COR-L47 (cell line): Measurements from ENCODE around the gene FBXO2.

ENCODE experiments used
- DNase-seq: peaks from one replicate; lab custom pipeline; 2025; lab: John Stamatoyannopoulos, UW

The FBXO2 gene

DNA sequence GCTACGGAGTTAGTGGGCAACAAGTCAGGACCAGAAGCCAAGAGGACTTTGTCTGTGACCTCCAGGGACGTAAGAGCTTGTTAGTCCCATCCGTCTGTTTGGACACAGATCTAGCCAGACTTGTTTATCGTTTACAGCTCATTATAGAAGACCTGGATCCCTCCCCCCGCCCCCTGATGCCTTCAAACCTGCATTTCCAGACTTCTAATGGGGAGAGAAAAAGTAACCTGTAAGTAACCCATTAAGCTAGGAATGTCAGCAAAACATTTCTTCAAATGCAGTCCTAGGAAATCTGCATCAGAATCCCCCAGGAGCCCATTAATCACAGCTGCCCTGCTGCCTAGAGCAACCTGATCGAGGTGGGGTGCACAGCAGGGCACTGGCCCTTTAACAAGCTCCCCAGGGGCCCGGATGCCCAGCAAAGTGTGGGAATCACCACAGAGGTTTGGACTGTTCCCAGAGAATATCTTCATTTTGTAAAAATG, 28.1 kb upstream of the FBXO2 start:
- DNase-seq, result no peak

DNA sequence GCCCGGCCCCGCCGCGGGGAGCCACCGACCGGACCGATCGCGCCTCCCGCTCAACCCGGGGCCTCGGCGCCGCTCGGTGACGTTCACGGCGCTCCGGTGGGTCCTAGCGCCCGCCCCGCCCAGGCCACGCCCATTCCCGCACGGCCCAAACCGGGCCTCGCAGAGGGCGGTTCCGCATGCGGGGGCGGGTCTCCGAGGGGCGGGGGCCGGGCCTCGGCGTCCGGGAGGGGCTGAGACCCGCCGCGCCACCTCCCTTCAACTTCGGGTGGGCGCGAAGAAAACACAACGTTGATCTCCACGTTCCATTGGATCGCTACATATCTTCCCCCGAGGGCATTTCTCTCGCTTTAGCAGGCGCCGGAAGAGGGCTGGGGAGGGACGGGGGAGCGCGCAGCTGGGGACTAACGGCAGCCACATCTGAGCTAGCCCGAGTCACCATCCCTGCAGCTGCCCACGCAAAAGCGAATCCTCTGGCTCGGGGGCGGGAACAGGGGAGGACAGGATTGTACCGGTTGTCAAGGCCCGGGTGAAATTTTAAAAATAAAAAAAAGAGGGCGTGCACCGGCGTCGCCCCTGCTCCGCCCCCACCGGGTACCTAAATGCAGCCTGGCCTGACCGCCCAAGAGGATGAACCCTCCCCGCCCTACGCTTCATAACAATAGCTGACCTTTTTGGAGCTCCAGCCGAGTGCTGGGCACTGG, 27.0 kb upstream of the FBXO2 start, which contains the start of gene MAD2L2:
Gene MAD2L2 (minus strand): TSS at position 78 of the 701 bp plus-strand sequence. CDS start 547 bp downstream, outside the sequence.
- peak; percentile 93 for DNase-seq

DNA sequence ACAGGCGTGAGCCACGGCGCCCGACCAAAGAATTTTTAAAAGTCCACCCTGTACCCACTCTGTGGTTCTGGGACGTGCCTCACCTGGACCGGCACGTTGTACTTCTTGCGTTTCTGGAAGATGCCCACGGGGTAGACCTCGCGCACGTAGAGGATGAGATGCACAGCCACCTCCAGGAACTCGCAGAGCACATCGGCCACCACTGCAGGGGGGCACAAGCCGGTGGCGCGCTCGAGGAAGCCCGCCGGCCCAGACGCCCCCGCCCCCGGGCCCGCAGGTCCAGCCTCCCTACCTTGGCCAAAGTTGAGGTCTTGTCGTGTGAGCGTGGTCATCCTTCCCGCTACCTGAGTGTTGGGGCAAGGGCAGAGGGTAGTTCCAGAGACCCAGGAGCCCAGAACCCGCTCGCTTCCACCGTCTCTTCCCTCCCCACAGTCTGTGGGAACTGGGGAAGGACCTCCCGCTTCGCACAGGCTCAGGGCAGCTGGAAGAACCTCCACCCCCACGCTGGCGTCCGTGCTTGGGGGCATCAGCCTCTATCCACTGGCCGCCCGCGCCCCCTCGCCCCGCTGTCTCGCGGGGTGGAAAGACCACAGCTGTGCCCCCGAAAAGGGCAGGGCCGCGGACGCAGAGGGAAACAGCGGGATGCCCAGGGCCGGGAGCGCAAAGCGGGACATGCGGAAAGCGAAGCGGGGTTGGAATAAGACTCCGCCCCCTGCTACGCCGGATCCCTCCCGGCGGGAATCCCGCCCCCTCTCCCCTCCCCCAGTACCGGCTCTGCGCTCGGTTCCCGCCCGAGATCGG, 26.2 kb upstream of the FBXO2 start:
- DNase-seq, result peak; percentile 59

DNA sequence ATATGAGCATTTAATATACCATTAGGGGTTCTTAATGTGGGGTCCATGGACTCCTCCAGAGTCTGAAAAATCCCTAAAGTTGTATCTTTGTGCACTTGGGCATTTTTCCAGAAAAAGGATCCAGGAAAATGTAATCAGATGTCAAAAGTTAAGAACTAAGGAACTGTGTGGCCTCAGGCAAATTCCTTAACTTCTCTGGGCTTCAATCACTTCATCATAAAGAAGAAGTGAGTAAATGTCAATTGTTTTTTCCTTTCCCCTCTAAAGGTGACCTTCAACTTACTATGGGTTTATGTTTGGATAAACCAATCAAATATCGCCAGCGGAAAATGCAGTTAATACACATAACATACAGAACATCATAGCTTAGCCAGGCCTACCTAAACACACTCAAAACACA, 24.2 kb upstream of the FBXO2 start:
- DNase-seq, result no peak

DNA sequence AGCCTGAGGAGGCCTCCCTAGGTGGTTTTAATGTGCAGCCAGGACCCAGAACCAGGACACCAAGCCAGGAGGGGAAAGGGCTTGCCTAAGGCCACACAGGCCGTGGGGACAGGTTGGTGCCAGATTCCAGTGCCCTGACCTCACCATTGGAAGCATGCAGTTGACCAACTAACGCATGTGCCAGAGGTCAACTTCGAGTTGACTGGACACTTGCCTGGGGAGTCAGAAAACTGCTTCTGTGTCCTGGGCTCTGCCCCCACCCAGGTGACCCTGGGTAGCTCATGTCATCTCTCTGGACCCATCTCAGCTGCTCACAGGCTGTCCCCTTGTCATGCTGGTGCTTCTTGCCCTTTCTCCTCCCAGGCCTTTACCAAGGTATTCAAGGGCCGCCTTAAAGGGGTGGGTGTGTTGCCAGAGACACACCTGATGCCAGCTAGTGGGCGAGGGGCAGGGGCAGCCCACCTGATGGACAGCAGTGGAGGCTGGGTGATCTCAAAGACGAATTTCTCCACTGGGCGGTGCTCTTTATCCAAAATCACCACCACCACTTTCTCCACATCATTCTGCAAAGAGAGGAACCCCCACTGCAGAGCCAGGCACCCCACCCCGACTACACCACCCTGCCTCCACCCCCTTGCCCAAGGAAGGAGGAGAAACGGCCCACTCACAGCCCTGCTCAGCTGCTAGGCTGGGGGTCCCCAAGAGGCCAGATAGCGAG, 22.3 kb upstream of the FBXO2 start:
- no peak for DNase-seq

DNA sequence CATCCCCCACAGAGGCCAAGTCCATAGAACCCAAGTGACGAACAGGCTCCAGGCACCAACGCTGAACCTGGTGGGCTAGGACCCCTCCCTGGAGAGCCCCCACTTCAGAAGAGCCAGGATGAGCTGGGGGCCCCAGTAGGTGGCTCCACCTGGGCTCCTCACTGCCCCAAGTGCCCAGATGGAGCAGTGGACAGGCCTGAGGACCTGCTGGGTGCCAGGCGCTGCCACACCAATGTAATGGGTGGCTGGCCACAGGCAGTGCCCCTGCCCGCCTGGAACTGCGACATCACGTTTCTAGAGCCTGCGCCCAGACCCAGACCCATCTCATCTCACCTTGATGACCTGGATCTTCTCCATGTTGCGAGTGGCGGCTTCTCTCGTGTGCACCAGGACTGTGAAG, 21.1 kb upstream of the FBXO2 start:
- no peak for DNase-seq

DNA sequence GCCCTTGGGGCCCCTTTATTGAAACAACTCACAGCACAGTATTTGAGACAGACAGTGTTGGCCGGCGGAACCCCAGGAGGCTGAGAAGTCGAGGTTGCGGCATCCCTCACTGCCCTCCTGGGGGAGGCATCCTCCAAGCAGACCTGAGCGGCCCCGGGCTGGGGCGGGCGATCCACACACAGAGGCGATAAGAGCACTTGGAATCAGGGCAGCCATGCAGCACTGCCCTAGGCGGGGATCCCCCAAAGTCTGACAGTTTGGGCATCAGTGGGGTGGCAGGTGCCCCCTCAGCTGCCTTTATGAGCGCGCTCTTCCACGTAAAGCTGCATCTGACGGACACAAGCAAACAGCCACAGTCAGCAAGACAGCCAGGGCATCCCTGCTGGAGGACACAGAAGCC, 20.3 kb upstream of the FBXO2 start:
- DNase-seq, result no peak

DNA sequence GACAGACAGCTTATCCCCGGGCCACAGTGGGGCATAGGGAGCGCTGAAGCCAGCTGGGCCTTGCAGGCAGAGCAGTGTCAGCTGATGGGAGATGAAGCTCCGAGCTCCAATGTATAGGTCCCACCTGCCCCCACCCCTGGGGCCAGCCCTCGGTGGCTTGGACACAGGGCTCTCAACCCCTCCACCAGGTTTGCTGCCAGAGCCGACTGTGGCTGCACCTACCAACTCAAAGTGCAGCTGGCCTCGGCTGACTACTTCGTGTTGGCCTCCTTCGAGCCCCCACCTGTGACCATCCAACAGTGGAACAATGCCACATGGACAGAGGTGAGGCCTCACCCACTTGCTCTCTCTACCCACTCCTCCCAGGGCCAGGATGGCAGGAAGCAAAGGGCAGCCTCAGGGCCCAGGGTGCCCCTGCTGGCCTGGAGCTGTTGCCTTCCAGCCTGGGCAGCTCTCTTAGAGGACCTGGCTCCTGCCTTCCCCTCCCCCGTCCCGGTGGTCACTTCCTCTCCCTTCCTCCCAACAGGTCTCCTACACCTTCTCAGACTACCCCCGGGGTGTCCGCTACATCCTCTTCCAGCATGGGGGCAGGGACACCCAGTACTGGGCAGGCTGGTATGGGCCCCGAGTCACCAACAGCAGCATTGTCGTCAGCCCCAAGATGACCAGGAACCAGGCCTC, 19.0 kb upstream of the FBXO2 start:
- DNase-seq, result no peak

DNA sequence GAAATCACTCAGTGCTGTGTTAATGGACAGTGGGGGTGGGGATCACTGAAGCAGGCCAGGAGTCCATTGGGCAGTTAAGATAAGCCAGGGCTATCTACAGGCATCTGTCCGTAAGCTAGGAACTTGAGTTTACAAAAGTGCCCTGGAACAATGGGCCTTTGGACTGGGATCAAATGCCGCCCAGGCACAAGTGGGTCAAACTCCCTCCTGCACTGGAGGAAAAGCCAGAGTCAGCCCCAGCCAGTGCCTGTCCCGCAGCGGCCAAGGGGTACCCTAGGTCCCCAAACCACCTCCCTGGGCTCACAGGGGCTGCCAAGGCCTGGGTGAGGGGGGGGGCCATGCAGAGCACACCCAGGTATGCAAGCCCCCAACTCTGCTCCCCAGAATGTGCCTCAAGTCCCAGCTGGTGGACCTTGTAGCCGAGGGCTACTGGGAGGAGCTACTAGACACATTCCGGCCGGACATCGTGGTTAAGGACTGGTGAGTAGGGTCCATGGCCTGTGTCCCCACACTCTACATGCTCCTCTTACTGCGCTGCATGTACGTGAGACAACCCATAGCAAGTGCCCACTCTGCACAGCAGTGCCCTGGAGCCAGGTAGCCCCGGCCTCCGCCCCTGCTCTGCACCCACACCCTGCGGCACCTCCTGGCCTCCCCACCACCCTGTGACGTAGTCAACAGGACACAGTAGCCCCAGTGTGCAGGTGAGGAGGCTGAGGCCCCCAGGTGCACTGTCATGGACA, 17.5 kb upstream of the FBXO2 start:
- DNase-seq, result no peak

DNA sequence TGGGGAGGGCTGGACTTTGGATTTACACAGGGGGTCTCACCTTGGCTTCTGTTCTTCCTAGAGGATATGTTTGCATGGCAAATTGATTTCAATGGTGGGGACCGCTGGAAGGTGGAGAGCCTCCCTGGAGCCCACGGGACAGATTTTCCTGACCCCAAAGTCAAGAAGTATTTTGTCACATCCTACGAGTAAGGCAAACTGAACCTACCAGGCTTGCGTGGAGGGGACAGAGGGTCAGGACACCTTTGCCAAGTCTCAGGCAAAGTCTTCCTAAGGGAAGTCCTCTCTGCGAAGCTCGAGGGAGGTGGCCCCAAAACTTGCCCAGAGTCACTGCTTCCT, 16.9 kb upstream of the FBXO2 start:
- DNase-seq, result no peak

DNA sequence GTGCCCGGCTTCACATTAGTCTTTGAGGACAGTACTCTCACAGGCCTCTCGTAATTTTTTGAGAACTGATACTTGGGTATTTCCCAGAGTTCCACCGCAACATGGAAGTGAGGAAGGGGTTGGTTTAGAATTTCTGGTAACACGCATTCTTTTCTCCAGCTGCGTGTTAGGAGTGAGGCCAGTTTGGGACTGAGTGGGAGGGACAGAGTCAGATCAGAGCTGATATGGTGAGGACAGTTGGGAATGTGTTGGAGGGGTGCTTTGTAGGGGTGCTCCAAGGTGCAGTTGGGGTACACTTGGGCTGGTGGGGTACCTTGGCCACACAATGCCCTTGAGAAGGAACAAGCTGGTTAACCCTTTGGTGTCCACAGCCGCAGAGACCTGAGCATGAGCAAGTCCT, 16.5 kb upstream of the FBXO2 start:
- DNase-seq, result no peak

DNA sequence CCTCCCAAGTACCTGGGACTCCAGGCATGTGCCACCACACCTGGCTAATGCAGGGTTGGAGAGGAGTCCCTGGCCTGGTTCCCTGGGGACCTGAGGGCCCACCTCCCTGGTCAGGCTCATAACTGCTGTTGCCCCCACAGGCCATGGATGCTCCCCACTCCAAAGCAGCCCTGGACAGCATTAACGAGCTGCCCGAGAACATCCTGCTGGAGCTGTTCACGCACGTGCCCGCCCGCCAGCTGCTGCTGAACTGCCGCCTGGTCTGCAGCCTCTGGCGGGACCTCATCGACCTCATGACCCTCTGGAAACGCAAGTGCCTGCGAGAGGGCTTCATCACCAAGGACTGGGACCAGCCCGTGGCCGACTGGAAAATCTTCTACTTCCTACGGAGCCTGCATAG, 14.3 kb upstream of the FBXO2 start:
- DNase-seq, result no peak

DNA sequence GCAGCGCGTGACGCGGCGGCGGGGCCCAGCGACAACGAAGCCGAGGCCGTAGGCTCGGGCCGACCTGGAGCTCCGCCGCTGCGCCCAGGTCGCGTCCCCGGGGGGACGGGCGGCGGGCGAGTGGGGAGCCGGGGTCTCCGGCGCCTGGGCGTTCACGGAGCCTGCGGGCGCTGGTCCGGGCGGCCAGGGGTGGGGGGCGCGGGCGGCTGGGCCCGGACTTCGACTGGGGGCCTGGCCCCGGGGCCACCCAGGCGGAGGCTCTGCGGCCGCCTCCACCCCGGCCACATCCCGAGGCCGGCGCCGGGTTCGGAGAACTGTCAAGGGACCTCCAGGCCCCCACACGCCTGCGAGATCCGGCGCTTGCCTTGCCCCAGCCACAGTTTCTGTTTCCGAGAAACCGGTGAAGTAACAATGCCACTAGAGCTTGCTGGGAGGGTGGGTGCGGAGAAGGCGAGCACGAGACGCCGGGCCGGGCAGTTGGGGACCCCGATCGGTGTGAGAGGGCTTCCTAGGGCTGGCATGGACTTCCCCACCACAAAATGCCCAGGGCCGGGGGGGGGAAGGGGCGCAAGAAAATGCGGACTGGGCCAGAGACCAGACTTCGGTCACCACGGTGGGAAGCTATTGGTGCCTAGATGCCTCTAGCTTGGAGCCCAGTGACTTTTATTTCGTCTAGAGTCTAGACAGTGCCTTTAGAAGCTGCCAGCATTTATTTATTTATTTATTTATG, 10.3 kb upstream of the FBXO2 start:
- no peak for DNase-seq

DNA sequence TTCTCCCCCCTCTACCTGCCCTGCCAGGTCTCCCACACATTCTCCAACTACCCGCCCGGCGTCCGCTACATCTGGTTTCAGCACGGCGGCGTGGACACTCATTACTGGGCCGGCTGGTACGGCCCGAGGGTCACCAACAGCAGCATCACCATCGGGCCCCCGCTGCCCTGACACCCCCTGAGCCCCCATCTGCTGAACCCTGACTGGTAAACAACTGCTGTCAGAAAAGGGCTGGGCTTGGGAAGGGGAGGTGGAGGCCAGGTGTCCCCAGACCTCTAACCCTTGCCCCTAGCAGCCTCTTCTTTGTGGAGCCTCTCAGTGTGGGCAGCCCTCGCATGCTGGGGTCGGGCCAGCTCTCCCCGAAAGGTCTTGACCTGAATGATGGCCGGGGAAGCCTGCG, 6.9 kb upstream of the FBXO2 start:
- no peak for DNase-seq

DNA sequence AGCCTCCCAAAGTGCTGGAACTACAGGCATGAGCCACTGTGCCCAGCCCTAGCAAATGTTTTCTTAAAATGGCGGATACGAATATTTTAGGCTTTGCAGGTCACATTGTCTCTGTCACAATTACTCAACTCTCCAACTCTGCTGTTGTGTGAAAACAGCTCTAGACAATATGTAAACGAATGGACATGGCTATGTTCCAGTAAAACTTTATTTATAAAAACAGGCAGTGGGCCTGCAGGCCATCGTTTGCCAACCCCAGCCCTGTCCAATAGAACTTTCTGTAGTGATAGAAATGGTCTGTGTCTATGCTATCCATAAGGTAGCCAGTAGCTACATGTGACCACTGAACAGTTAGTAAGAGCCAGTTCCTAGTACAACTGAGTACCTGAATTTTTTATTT, 5.5 kb upstream of the FBXO2 start:
- DNase-seq, result no peak

DNA sequence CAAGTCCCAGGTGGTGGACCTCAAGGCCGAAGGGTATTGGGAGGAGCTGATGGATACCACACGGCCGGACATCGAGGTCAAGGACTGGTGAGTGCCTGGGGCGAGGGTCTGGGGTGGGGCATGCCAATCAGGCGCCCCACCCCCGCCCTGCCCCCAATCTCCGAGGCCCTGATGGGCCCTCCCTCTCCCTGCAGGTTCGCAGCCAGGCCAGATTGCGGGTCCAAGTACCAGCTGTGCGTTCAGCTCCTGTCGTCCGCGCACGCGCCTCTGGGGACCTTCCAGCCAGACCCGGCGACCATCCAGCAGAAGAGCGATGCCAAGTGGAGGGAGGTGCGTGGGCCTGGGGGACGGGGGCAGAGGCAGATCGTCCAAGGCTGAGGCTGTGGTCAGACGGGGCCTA, 4.3 kb upstream of the FBXO2 start:
- no peak for DNase-seq

DNA sequence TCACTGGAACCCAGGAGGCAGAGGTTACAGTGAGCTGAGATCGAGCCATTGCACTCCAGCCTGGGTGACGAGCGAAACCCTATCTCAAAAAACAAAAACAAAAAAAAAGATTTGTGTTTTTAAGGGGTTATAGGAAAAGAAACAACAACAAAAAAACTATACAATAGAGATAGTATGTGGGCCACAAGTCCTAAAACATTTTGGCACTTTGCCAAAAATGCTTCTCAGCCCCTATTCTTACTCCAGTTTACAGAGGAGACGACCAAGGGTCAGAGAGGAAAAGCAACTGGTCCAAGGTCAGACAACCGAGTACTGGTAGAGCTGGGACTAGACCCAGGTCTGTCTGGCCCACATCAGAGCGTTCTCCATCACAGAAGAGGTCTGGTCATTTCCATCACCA, 3.4 kb upstream of the FBXO2 start:
- DNase-seq, result no peak

DNA sequence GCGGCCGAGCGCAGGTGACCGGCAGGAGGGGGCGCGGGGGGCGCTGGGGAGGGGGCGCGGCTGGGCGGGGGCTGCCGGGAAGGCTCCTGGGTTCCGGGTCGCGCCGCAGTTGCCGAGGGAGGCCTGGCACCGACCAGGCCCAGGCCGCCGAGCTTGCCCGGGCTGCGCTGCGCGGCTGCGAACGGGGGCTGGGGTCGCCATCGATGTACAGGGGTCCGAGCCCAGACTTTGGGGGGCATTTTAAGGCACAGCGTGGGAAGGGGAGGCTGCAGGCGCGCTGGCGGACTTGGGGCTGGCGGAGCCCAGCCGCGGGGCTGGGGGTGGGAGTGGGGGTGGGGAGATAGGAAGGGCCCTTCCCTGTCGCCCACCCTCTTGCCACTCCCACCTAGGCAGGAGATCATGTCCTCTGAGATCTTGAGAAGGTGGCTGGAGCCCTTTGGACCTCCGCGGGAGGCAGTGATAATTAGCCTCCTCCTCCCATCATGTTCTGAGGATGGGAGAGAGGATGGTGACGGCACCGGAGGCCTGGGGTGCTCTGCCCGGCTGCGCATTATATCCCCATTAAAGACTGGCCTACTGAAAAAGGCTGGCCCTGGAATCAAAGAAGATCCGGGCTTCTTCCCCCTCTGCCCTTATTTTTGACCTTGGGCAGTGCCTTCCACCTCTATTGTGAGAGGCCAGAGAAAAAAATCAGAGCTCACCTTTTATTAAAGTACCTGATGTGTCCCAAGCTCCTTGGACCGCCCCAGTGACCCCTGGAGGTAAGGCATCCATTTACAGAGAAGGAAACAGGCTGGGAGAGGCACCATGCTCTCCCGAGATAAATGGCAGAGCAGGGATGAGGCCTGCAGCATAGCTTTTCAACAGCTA, 945 bp upstream of the FBXO2 start:
- DNase-seq, result no peak

DNA sequence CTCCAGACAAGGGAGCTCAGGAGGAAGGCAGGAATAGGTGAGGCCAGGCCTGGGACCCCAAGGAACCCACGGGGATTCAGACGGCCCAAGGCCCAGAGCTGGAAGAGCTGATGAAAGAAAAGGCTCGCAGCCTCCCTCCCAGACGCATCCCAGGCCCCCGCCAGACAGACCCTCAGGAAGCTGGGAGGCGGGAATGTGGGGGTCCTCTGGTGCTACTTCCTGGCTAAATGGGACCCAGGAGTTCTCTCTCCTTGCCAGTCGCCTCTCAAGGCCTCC, 430 bp downstream of the FBXO2 start:
- no peak for DNase-seq
